Activated CD8-positive, alpha-beta memory T cell treated with anti-CD3 and anti-CD28 coated beads for 4 hours (primary cell): ENCODE measurements around the gene LYPD5.
A peak's percentile ranks its signal among the peaks of the same experiment; 100 is the strongest.
"Not testable (repeated sequence)": the region's sequence is repeated elsewhere in the genome, so short reads cannot be mapped to it uniquely, and the experiment has no call there.

Experiments used
- DNase-seq, 2 donors: peaks; one replicate each; pipeline ENCODE4 v3.0.0-alpha.2; 2020; ENCODE audit warnings: low read depth in 2 of 2

LYPD5 gene, protein sequence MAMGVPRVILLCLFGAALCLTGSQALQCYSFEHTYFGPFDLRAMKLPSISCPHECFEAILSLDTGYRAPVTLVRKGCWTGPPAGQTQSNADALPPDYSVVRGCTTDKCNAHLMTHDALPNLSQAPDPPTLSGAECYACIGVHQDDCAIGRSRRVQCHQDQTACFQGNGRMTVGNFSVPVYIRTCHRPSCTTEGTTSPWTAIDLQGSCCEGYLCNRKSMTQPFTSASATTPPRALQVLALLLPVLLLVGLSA

DNA sequence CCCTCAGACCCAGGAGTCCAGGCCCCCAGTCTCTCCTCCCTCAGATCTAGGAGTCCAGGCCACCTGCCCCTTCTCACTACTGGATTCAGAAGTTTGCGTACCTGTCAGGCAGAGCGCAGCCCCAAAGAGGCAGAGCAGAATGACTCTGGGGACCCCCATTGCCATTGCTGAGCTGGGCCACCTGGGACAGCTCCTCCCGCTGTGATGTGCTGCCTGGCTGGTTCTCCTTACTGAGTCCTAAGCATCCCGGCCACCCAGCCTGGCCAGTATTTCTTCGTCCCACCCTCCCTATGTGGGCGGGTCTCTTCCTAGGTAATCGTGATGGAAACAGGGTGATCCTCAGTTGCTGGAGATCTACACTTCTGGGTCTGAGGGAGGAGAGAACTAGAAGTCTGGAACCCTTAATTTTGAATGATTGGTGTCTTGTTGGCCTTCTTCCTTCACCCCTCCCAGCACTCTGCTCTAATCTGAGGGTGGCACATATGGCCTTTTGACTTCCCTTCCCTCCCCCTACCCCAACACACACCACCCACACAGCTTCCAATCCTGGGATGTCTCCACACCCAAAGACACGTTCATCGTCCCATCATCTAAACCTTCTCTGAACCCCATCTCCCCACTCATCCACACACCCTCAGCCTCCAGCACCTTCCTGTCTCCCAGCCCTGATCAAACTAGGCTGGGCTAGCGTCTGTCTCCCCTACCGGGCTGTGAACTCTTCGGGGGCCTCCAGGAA, at the start of gene LYPD5:
LYPD5 (minus strand) TSS at position 232 of the 736 bp plus-strand sequence; CDS start at position 165, 67 bp downstream.
- no peak for DNase-seq

DNA sequence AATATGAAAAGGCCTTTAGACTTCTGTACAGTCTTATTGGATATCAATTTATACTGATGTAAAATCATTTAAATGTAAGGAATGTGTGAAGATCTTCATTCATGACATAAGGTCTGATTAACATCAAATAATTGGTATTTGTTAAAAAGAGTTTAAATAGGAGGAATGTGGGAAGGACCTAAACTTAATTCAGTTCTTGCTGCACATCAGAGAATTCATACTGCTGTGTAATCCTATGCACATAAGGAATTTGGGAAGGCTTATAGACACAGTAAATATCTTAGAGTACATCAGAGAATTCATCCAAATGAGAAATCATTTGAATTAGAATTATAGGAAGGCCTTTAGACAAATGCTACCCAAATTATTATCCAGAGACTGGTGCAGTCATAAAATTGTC, 46.6 kb upstream of the LYPD5 start:
- DNase-seq: no peak

DNA sequence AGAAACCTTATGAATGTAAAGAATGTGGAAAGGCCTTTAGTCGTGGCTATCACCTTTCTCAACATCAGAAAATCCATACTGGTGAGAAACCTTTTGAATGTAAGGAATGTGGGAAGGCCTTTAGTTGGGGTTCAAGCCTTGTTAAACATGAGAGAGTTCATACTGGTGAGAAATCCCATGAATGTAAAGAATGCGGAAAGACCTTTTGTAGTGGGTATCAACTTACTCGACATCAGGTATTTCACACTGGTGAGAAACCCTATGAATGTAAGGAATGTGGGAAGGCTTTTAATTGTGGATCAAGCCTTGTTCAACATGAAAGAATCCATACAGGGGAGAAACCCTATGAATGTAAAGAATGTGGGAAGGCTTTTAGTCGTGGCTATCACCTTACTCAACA, 45.6 kb upstream of the LYPD5 start:
- no peak for DNase-seq

DNA sequence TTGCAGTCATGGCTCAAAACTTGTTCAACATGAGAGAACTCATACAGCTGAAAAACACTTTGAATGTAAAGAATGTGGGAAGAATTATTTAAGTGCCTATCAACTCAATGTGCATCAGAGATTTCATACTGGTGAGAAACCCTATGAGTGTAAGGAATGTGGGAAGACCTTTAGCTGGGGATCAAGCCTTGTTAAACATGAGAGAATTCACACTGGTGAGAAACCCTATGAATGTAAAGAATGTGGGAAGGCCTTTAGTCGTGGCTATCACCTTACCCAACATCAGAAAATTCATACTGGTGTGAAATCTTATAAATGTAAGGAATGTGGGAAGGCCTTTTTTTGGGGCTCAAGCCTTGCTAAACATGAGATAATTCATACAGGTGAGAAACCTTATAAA, 45.0 kb upstream of the LYPD5 start:
- DNase-seq: no peak

DNA sequence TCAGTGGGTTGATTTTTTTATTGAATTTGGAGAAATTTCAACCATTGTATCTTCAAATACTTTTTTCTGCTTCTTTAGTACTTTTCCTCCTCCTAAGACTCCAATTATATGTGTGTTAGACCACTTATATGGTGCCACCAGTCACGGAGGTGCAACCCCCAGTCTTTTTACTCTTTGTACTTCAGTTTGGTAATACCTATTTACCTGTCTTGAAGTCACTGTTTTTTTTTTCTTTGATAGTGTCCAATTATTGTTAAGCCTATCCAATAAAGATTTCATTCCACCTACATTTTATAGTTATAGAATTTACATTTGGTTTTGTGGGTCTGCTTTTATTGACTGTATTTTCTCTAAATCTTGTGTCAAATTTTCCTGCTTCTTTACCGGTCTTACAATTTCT, 39.8 kb upstream of the LYPD5 start:
- DNase-seq: no peak

DNA sequence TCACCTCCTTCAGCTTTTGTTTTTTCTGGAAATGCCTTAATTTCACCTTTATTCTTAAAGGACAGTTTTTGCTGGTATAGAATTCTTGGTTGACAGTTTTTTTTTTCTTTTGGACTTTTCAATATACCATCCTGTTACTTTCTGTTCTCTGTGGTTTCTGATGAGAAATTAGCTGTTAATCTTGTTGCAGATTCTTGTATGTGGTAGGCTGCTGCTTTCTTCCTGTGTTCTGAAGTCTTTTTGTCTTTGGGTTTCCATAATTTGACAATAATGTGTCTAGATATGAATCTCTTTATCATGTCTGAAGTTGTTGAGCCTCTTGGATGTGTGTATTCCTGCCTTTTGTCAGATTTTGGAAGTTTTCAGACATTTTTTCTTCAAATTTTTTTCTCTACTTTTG, 36.9 kb upstream of the LYPD5 start:
- no peak for DNase-seq

DNA sequence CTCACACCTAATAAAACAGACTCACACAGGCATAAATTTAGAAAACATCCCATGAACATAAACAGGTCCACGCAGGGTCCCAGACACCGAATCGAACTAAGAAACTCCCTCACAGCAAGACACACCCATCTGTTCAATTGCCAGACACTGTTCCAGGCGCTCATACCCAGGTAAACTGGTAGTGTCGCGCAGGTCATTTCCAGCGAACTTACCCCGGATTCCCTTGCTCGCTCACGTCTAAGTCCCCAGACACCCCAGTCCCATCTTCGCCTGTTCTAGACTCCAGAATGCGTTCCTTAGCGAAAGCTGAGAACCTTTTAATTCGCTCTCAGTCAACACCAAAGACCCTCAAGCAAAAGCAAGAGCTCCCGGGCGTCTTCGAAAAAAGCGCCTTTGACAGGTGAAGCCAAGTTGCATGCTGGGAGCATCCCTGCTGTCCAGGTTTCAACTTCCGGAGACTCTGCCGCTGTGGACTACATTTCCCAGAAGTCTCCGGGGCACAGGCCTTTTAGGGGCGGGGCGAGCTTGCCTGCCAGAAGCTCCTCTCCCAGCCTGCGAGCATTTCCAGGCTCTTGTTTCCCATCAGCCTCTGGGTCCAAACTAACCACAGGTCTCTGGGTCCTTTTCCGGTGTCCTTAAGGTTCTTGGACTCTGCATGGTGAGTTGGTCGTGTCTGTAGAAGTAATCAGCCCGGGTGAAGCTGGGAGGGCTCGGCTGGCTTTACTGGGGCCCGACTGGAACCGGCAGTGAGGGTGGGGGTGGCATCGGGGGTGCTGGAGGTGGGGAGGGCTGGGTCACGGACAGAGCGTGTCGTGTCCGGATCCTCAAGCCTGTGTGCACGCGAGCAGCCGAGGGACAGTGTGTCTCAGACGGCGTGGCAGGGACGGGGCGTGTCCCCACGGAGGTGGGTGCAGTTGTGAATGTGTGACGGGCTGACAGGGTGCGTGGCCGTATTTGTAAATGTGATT, 24.8 kb upstream of the LYPD5 start, which contains the start of gene ZNF283:
ZNF283 (plus strand) TSS at position 535 of the 968 bp plus-strand sequence. CDS start 6,184 bp downstream, outside the sequence.
- peak; percentile 59 to 68 for DNase-seq

DNA sequence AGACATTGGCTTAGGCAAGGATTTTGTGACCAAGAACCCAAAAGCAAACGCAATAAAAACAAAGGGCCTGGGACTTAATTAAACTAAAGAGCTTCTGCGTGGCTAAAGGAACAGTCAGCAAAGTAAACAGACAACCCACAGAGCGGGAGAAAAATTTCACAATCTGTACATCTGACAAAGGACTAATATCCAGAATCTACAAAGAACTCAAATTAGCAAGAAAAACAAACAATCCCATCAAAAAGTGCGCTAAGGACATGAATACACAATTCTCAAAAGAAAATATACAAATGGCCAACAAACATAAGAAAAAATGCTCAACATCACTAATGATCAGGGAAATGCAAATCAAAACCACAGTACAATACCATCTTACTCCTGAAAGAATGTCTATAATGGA, 22.3 kb upstream of the LYPD5 start:
- not testable (repeated sequence) for DNase-seq

DNA sequence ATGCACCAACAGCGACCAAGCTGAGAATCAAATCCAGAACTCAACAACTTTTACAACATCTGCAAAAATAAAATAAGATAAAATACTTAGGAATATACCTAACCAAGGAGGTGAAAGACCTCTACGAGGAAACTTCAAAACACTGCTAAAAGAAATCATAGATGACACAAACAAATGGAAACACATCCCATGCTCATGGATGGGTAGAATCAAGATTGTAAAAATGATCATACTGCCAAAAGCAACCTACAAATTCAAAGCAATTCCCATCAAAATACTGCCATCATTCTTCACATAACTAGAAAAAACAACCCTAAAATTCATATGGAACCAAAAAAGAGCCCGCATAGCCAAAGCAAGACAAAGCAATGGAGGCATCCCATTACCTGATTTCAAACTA, 21.6 kb upstream of the LYPD5 start:
- not testable (repeated sequence) for DNase-seq

DNA sequence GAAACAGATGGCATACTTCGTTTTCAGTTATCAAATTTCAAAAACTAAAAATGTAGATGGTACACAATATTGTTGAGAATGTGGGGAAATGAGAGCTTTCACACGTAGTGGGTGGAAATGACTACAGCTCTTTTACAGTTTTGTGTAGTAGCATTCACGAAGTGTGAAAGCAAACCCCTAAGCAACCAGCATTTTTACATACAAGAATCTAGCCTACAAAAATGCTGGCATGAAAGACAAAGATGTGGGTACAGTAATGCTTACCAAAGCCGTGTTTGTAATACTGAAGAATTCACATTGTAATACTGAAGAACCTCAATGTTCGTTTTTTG, 18.6 kb upstream of the LYPD5 start:
- no peak for DNase-seq

DNA sequence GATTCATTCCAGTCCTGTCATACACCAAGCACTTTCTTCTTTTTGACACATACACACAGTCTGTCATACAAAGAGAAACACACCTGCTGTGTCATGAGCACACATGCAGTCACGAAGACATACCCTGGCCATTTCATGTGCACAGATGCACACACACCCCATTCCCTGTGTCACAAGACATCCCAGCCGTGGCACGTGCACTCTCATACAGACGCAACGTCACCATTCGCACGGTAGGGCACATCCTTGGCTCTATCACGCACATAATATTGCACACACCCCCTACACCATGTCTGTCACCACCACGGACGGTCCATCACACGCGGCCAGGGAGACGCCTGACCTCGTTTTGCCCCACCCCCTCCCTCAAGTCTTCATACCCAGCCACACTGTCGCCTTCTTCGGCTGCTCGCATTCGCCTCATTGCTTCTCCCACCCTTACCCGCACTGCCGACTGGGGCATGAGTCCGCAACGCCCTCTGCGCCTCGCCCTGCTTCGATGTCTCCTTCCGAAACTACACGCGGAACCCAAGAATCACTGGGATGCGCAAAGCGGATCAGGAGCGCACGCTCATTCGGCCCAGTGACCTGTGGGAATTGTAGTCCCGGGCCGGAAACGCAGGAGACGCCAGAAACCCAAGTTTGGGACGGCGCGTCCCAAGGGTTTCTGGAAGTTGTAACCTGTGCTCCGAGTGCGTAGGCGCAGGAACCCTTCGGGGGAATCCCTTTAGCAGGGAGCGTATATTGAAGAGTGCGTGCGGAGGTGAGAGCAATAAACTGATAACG, 18.0 kb upstream of the LYPD5 start:
- DNase-seq: no peak

DNA sequence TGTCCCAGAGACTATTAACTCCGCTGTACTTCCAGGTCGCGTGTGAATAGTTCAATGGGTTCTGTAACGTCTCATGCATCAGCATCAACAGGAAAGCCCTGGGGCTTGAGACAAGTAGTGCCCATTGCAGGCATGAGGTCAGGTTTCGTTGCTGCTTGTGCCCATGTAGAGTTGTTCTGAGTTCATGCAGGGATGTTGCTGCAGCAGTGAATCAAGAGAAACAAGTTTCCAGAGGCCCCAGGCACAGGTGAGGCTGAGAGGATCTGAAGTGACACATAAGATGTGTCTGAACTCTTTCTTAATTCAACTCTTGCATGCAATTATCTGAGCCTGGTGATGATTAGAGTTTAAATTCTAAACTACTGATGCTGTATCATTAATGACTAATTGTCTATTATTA, 16.3 kb upstream of the LYPD5 start:
- no peak for DNase-seq

DNA sequence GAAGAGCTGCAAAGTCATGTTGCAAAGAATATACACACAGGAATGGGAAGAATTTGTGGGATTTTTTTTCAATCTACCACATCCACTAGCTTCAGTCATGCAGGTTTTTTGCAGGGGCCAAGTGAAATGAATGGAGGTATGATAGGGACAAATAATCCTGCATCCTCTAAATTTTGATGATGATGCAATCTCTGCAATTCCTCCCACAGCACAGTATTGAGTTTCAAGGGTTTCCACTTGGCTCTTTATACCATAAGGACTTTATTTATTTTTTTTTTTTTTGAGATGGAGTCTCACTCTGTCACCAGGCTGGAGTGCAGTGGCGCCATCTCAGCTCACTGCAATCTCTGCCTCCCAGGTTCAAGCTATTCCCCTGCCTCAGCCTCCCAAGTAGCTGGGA, 15.2 kb upstream of the LYPD5 start:
- DNase-seq: not testable (repeated sequence)

DNA sequence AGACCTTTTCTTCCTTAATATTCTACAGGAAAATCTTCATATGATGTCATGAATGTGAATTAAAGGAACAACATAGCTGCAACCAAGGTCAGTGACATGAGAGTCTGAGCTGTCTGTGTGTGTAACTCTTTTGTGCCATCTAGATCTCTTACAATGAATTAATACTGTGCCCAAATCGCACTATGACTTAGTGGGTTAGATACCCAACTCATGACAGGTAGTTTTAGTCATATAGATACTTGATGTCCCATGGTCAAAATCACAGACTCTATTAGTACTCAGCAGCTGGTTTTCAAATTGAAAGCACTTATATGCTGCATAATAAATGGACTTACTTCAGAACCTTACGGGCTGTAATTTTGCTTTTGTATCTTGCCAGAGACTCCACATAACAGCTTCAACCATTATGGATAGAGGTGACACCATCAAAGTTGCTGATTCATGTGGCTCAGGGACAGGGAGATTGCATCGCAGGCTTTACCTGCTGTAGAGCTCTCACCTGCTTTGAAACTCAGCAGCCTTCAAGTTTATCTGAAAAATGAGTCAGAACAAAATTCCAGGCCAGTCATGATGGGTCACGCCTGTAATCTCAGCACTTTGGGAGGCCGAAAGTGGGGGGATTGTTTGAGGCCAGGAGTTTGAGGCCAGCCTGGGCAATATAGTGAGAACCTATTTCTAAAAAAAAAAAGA, 12.6 kb upstream of the LYPD5 start:
- no peak for DNase-seq

DNA sequence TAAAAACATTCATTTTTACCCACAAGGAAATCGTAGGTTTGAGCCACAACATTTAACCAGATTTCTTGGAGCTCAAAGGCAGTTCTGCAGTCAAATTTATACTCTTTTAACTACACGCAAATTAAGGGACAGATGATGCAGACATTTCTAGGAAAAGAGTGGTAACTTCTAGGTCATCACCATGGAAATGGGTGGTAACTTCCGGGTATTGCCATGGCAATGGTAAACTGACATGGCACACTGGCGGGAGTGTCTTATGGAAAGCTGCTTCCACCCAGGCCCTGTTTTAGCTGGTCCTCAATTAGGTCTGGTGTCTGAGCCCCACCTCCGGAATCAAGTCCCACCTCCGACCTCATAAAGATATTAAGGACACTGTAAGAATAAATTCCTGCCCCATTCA, 10.4 kb upstream of the LYPD5 start:
- DNase-seq: no peak

DNA sequence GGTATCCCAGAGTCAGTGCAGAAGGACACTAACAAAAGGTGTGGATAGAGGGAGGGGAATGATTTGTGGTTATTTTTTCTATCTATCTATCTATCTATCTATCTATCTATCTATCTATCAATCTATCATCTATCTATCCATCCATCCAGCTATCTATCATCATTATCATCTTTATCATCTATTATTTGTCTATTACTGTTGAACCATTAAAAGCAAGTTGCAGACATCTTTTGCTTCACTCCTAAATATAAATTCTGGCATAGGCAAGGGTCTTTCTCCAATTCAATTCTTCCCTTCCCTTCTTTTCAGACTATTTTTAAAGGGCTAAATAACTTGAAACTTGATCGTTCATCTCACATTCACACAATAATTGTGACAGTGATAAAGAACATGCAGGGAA, 10.0 kb upstream of the LYPD5 start:
- DNase-seq: no peak

DNA sequence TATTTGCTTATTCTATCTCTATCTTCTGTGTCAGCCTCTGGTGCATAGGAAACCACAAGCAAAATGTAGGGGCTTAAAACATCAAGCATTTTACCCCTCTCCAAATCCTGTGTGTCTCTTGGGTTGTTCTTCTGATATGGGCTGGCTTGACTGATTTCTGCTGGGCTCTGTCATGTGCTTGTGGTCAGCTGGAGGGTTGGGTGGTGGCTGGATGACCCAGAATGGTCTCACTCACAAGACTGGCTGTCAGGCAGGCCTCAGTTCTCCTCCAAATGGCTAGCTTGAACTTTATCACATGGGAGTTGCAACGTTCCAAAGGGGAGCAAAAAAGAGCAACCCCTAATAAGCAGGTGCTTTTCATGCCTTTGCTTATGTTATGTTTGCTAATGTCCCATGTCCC, 9.6 kb upstream of the LYPD5 start:
- DNase-seq: no peak

DNA sequence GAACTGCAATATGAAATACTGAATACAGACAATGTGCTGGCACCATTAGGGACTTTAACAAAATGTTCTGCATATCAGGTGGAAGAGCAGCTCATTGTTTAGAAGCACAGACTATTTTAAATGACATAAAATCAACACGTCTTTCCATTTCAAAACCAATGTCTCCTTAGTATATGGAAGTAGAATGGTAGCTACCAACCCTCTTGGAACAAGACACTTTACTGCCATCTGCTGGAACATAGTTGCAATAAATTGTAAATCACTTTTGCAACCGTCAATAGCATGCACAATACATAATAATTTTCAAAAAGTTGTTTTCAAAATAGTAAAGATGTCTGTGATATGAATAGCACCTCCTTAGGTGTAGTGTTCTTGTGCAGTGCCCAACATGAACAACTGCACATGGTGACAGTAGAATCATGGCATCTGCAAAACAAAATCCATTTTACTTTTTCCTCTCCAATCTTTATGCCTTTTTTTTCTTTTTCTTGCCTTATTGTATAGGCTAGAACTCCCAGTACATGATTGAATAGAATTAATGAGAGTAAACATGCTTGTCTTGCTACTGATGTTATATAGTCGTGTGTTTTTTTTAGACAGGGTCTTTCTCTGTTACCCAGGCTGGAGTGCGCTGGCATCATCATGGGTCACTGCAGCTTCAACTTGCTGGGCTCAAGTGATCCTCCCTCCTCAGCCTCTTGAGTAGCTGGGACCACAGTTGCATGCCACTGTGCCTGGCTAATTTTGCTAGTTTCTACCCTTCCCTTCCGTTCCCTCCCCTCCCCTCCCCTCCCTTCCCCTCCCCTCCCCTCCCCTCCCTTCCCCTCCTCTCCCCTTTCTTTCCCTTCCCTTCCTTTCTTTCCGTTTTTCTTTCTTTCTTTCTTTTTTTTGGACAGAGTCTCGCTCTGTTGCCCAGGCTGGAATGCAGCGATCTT, 7.8 kb upstream of the LYPD5 start:
- DNase-seq: no peak

DNA sequence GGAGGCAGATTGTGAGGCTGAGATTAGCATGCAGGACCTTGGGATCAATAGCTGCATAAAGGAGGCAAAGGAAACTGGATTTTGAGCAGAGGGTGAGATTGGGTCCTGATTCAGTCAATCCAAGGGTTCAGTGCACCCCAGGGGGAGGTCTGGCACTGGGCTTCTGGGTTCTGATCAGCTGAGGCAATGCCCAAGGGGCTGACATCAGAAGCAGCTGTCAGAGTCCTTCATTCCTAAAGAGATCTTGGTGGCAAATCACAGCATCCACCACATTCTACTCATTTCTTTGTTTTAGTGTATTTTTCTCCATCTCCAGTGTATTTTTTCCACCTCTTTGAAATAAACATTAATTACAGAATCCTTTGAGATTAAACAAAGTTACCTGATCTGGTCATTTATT, 5.4 kb upstream of the LYPD5 start:
- no peak for DNase-seq

DNA sequence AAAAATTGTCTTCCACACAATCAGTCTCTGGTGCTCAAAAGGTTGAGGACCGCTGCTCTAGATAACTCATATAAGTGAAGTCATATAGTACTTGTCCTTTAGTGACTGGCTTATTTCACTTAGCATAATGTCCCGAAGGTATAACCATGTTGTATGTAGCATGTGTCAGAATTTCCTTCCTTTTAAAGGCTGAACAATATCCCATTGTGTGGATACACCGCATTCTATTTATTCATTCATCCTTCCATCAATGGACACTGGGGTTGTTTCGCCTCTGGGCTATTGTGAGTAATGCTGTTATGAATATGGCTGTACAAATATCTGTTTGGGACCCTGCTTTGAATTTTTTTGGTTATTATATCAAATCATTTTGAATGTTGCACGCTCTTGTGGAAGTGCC, 4.6 kb upstream of the LYPD5 start:
- no peak for DNase-seq
